ENCODE data around the gene EFNA2.

The EFNA2 gene

GRCh38 chr19:1249298-1249989 is 36.2 kb upstream of the EFNA2 start:
- peak; percentile 92 to 95 for DNase-seq

- DNase-seq: no peak
Observed at GRCh38 chr19:1249990-1250436, 35.7 kb upstream of the EFNA2 start.

GRCh38 chr19:1250437-1251260 is 35.0 kb upstream of the EFNA2 start:
- DNase-seq: no peak

- DNase-seq: peak; percentile 92 to 95
Observed at GRCh38 chr19:1251330-1252220, 34.1 kb upstream of the EFNA2 start.

GRCh38 chr19:1252221-1252820 is 33.4 kb upstream of the EFNA2 start:
- peak; percentile 90 to 94 for DNase-seq

GRCh38 chr19:1252821-1253513 is 32.7 kb upstream of the EFNA2 start:
- peak; percentile 93 to 94 for DNase-seq

GRCh38 chr19:1253514-1254080 is 32.1 kb upstream of the EFNA2 start:
- no peak for DNase-seq

GRCh38 chr19:1254081-1254527 is 31.6 kb upstream of the EFNA2 start:
- DNase-seq: no peak

GRCh38 chr19:1254530-1255185 is 31.0 kb upstream of the EFNA2 start:
- no peak for DNase-seq

GRCh38 chr19:1255186-1256161 is 30.2 kb upstream of the EFNA2 start:
- no peak for DNase-seq

- DNase-seq: no peak
Observed at GRCh38 chr19:1256646-1257474, 28.8 kb upstream of the EFNA2 start.

GRCh38 chr19:1257475-1258162 is 28.1 kb upstream of the EFNA2 start:
- DNase-seq: no peak

GRCh38 chr19:1258163-1258492 is 27.5 kb upstream of the EFNA2 start:
- DNase-seq: no peak

- no peak for DNase-seq
Observed at GRCh38 chr19:1258707-1259205, 26.9 kb upstream of the EFNA2 start.

GRCh38 chr19:1259206-1259875 is 26.3 kb upstream of the EFNA2 start:
- DNase-seq: peak in 1 of 2 donors; percentile 43

- no peak for DNase-seq
Observed at GRCh38 chr19:1259876-1260748, 25.6 kb upstream of the EFNA2 start.
